ENCODE measurements around the gene CLIC4. TPM values are rescaled to one million over a fixed set of nuclear protein-coding genes. Genes with fewer than 3 reads are reported as not detected.

Gene CLIC4
- total RNA-seq, 1 experiment from 2014 or later: 262 TPM

GRCh38 chr1:24861821-24862727 lies 116.8 kb downstream of the CLIC4 start:
- POLR2A ChIA-PET: interaction anchor here (0.8 kb wide), 2 partner anchors 13 to 17 kb away, joined by 3 read pairs; no protein-coding TSS in a partner anchor
- peak; percentile 29 for ATAC-seq
- no peaks in the 10 kb centered on the region for H3K36me3 Mint-ChIP-seq
- no peak for DNase-seq (ENCODE audit: low spot score)
- H3K27me3 Mint-ChIP-seq (ENCODE audit: low read depth): no peaks in the 10 kb centered on the region
- H3K4me1 Mint-ChIP-seq: peaks cover 15% of the 10 kb centered on the region
- TF ChIP-seq SMAD4 (CRISPR knock-in tag; IDR thresholded peaks at IDR 0.05) (no peak), GABPB1 (CRISPR knock-in tag; IDR thresholded peaks at IDR 0.05) (no peak), ATF6 (CRISPR knock-in tag; IDR thresholded peaks at IDR 0.05) (no peak), ATF1 (CRISPR knock-in tag; IDR thresholded peaks at IDR 0.05) (no peak), ZNF263 (CRISPR knock-in tag; IDR thresholded peaks at IDR 0.05; ENCODE audit: low read depth) (no peak), PREB (CRISPR knock-in tag; IDR thresholded peaks at IDR 0.05; ENCODE audit: borderline replicate concordance) (no peak)
- no peak overlapping the region for H3K4me3 Mint-ChIP-seq
- peak overlapping the region; percentile 20; the same call in 1 of the 2 replicates for H3K27ac Mint-ChIP-seq
- CTCF ChIA-PET: interaction anchor here (0.7 to 4.2 kb wide), 14 partner anchors 9 to 1034 kb away, joined by 3 to 31 read pairs (median 5); partner anchors contain the start of gene RUNX3
- no peaks in the 10 kb centered on the region for H3K9me3 Mint-ChIP-seq

GRCh38 chr1:24862775-24863483 lies 117.7 kb downstream of the CLIC4 start:
- no peak for TF ChIP-seq ZNF396 (CRISPR knock-in tag; IDR thresholded peaks at IDR 0.05; ENCODE audit: borderline replicate concordance)
- TF ChIP-seq MLX (CRISPR knock-in tag; IDR thresholded peaks at IDR 0.05): no peak
- TF ChIP-seq ERG (CRISPR knock-in tag; IDR thresholded peaks at IDR 0.05): no peak
- no peak for TF ChIP-seq FOXP4 (CRISPR knock-in tag; IDR thresholded peaks at IDR 0.05)
- TF ChIP-seq SP1 (CRISPR knock-in tag; conservative IDR thresholded peaks at IDR 0.05): no peak
- no peak for TF ChIP-seq SMAD3 (CRISPR knock-in tag; IDR thresholded peaks at IDR 0.05; ENCODE audit: borderline replicate concordance)
- no peak for TF ChIP-seq FOXK1 (CRISPR knock-in tag; IDR thresholded peaks at IDR 0.05)
- Mint-ChIP-seq H3K4me1 (peaks cover 15% of the 10 kb centered on the region), H3K9me3 (no peaks in the 10 kb centered on the region), H3K36me3 (no peaks in the 10 kb centered on the region), H3K27me3 (ENCODE audit: low read depth) (no peaks in the 10 kb centered on the region), H3K4me3 (no peak overlapping the region), H3K27ac (no peak overlapping the region)
- no peak for ATAC-seq
- CTCF ChIA-PET: interaction anchor here (1.2 to 4.2 kb wide), 14 partner anchors 9 to 174 kb away, joined by 3 to 31 read pairs (median 6); partner anchors contain the start of gene RUNX3
- POLR2A ChIA-PET: interaction anchor here (0.8 to 1.2 kb wide), 2 partner anchors 12 to 14 kb away, joined by 3 read pairs; no protein-coding TSS in a partner anchor
- no peak for DNase-seq (ENCODE audit: low spot score)
